ENCODE data around the gene PFDN5. TPM values are rescaled to one million over a fixed set of nuclear protein-coding genes. Genes with fewer than 3 reads are reported as not detected.
A peak's percentile ranks its signal among the peaks of the same experiment; 100 is the strongest.
"Not testable (repeated sequence)": the region's sequence is repeated elsewhere in the genome, so short reads cannot be mapped to it uniquely, and the experiment has no call there.

The PFDN5 gene
- total RNA-seq, 2 donors from 2014 or later, result 566 to 600 TPM

DNA sequence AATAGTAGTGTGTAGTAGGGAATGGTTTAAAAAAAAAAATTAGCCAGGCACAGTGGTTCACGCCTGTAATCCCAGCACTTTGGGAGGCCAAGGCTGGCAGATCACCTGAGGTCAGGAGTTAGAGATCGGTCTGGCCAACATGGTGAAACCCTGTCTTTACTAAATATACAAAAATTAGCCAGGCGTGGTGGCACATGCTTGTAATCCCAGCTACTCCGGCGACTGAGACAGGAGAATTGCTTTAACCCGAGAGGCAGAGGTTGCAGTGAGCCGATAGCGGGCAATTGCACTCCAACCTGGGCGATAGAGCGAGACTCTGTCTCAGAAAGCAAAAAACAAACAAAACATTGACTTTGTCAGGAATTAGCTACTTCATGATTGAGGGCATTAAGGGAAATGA, 1.8 kb downstream of the PFDN5 start:
- not testable (repeated sequence) for ATAC-seq; H3K9me3 ChIP-seq (ENCODE audit: control insufficient read depth, low read length, poor library complexity, severe bottlenecking)

DNA sequence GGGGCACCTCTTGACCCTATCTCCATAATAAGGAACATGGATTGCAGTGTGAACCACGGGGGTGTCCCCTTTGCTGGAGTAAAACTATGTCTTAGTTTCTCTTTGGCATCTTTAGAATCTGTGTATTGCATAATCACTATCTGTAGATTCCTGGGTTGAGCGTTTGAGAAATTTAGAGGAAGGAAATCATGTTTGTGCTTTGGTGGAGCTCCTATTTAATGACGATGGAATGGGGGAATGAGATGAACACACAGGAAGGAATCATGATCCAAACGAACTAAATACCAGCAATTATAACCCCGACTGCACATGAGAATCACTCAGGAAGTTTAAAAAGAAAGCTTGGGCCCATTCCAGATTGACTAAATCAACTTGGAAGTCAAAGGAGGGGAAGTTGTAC, 2.8 kb downstream of the PFDN5 start:
- Mint-ChIP-seq H3K4me1 (peaks cover 52% of the 10 kb centered on the region), H3K27me3 (no peaks in the 10 kb centered on the region), H3K27ac (no peak overlapping the region), H3K36me3 (ENCODE audit: low read depth) (peaks cover 7% of the 10 kb centered on the region), H3K4me3 (no peak overlapping the region)
- H3K9me3 ChIP-seq (ENCODE audit: control insufficient read depth, low read length, poor library complexity, severe bottlenecking), result no peaks in the 10 kb centered on the region
- no peak for ATAC-seq
- DNase-seq, result no peak

More for the DNA sequence above, 1.8 kb downstream of the PFDN5 start:
- H3K27me3 Mint-ChIP-seq; H3K36me3 Mint-ChIP-seq (ENCODE audit: low read depth); DNase-seq: not testable (repeated sequence)
- Mint-ChIP-seq H3K27ac (peak overlapping the region; percentile 97), H3K4me1 (peaks cover 46% of the 10 kb centered on the region), H3K4me3 (peak overlapping the region; percentile 12)

DNA sequence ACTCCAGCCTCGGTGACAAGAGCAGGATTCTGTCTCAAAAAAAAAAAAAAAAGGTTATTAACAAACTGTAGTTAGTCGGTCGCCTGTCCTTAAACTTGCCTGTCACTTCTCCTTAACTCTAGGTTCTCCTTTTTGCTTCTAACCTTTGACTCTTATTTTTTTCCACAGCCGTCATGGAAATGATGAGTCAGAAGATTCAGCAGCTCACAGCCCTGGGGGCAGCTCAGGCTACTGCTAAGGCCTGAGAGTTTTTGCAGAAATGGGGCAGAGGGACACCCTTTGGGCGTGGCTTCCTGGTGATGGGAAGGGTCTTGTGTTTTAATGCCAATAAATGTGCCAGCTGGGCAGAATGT, 3.7 kb downstream of the PFDN5 start:
- ATAC-seq (no peak), DNase-seq (peak in 1 of 3 donors; percentile 19)
- H3K4me1 Mint-ChIP-seq, result peaks cover 55% of the 10 kb centered on the region
- H3K36me3 Mint-ChIP-seq (ENCODE audit: low read depth), result peaks cover 7% of the 10 kb centered on the region
- no peaks in the 10 kb centered on the region for H3K9me3 ChIP-seq (ENCODE audit: control insufficient read depth, low read length, poor library complexity, severe bottlenecking)
- peak overlapping the region; percentile 98 for H3K27ac Mint-ChIP-seq
- peak overlapping the region; percentile 99 for H3K4me3 Mint-ChIP-seq
- H3K27me3 Mint-ChIP-seq, result no peaks in the 10 kb centered on the region

DNA sequence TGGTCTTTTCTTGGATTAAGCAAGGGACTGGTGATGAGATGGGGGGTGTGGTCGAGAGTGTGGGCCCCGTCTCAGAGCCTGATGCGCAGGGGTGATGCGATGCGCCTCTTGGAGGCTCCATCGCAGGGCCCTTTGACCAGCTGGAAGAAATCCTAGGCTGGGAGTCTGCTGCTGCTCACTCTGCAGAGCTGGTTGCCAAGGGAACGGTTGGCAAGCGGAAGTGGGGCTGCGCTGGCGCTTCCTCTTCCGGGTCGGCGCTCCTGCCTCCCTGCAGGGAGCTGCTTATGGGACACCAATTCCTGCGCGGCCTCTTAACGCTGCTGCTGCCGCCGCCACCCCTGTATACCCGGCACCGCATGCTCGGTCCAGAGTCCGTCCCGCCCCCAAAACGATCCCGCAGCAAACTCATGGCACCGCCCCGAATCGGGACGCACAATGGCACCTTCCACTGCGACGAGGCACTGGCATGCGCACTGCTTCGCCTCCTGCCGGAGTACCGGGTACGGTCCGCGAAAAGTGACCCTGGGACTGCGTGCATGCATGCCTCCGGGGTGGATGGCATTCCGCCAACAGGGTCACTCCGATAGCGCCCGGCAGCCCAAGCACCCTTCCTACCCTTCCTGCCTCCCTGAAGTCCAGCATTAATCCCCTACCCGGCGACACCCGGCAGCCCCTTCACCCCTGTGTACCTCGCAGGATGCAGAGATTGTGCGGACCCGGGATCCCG, 4.3 kb downstream of the PFDN5 start, which contains the start of gene MYG1:
Gene MYG1, plus strand, starts transcription at position 242 of the 727 bp plus-strand sequence. Its CDS starts 43 bp downstream, at position 285.
- Mint-ChIP-seq H3K4me3 (peak within 1 kb of the TSS; percentile 99), H3K27ac (peak within 1 kb of the TSS; percentile 98), H3K27me3 (no peaks in the 10 kb centered on the region), H3K36me3 (ENCODE audit: low read depth) (peaks cover 7% of the 10 kb centered on the region), H3K4me1 (peaks cover 55% of the 10 kb centered on the region)
- ATAC-seq (peak; percentile 72), DNase-seq (peak; percentile 68 to 78 (median 71))
- H3K9me3 ChIP-seq (ENCODE audit: control insufficient read depth, low read length, poor library complexity, severe bottlenecking), result no peaks in the 10 kb centered on the region

DNA sequence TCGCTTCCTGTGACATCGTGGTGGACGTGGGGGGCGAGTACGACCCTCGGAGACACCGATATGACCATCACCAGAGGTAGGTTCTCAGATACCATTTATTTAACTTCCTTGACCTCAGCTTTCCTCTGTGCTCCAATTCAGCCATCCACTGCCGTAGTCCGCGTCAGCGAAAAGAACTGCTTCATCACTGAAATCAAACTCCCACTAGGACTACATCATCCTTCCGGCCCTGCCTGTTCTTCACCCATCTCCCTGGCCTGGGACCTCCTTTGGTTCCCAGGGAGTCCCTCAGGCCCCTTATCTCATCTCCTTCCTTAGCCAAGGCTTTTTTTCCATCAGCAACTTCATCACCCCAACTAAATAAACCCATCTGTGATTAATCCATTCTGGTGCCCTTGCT, 4.8 kb downstream of the PFDN5 start:
- Mint-ChIP-seq H3K36me3 (ENCODE audit: low read depth) (peaks cover 7% of the 10 kb centered on the region), H3K27me3 (no peaks in the 10 kb centered on the region), H3K27ac (peak overlapping the region; percentile 98), H3K4me1 (peaks cover 51% of the 10 kb centered on the region), H3K4me3 (peak overlapping the region; percentile 99)
- ATAC-seq, result no peak
- DNase-seq, result no peak
- no peaks in the 10 kb centered on the region for H3K9me3 ChIP-seq (ENCODE audit: control insufficient read depth, low read length, poor library complexity, severe bottlenecking)

DNA sequence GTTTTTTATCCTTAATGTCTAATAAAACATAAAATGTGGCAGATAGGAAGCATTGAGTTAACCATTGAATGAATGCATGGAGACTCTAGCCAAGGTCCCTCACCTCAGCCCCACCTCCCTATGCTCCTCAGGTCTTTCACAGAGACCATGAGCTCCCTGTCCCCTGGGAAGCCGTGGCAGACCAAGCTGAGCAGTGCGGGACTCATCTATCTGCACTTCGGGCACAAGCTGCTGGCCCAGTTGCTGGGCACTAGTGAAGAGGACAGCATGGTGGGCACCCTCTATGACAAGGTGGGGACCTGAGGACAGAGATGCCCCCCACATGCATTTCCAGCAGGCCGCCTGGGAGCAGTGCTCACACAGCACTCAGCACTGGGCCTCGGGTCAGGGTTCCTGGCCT, 7.6 kb downstream of the PFDN5 start:
- peak overlapping the region; percentile 80 for H3K4me3 Mint-ChIP-seq
- ATAC-seq (no peak), DNase-seq (no peak)
- peaks cover 37% of the 10 kb centered on the region for H3K4me1 Mint-ChIP-seq
- peak overlapping the region; percentile 98 for H3K27ac Mint-ChIP-seq
- H3K27me3 Mint-ChIP-seq, result no peaks in the 10 kb centered on the region
- H3K36me3 Mint-ChIP-seq (ENCODE audit: low read depth), result peaks cover 7% of the 10 kb centered on the region
- no peaks in the 10 kb centered on the region for H3K9me3 ChIP-seq (ENCODE audit: control insufficient read depth, low read length, poor library complexity, severe bottlenecking)

DNA sequence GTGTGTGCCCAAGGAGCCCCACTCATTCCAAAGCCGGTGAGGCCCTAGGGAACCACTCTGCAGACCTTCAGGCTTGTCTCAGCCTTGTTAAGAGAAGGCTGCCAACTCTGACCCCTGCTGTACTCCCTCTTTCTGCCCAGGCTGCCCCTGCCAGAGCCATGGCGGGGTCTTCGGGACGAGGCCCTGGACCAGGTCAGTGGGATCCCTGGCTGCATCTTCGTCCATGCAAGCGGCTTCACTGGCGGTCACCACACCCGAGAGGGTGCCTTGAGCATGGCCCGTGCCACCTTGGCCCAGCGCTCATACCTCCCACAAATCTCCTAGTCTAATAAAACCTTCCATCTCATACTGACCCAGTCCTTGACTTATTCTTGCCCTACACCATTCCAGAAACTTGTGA, 11.5 kb downstream of the PFDN5 start:
- ATAC-seq, result no peak
- Mint-ChIP-seq H3K27me3 (no peaks in the 10 kb centered on the region), H3K36me3 (ENCODE audit: low read depth) (peaks cover 9% of the 10 kb centered on the region), H3K27ac (no peak overlapping the region), H3K4me3 (no peak overlapping the region), H3K4me1 (peaks cover 13% of the 10 kb centered on the region)
- no peak for DNase-seq
- no peaks in the 10 kb centered on the region for H3K9me3 ChIP-seq (ENCODE audit: control insufficient read depth, low read length, poor library complexity, severe bottlenecking)

DNA sequence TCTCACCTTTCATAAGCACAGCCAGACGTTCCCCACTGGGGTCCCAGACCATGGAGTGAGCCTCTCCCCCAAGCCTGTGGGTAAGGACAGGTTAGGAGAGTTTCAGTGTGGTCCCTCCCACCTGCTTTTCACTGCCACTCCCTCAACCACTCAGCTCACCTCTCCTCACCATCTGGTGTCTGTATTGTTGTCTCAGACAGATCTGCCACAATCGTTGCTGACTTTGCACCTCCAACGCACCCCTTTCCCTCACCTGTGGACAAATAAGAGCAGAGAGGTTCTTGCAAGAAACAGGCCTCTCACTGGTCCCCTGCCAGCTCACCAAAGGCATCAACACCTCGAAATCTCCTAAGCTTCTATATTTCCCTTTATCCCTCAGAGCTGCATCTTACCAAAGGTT, 12.9 kb downstream of the PFDN5 start:
- Mint-ChIP-seq H3K36me3 (ENCODE audit: low read depth) (peaks cover 5% of the 10 kb centered on the region), H3K27me3 (no peaks in the 10 kb centered on the region), H3K4me1 (peaks cover 4% of the 10 kb centered on the region), H3K27ac (peak overlapping the region; percentile 27), H3K4me3 (no peak overlapping the region)
- no peaks in the 10 kb centered on the region for H3K9me3 ChIP-seq (ENCODE audit: control insufficient read depth, low read length, poor library complexity, severe bottlenecking)
- DNase-seq (no peak), ATAC-seq (no peak)

DNA sequence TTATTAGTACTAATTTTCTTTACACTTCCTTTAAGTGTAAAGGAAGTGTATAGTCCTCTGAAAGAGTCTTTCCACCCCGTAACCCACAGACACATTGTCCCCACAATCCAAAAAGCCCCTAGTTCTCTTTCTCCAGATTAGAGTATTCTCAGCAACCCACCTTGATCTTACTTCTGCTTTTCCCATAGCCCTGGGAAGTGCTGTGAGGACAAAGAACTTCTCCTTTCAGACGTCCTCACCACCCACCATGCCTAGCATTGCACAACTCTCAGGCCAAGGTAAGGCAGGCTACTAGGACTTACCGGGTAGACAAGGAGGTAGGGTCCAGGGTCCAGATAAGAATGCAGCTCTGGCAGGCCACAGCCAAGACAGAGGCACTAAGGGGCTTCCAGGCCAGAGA, 18.7 kb downstream of the PFDN5 start:
- Mint-ChIP-seq H3K4me3 (no peak overlapping the region), H3K27ac (no peak overlapping the region), H3K36me3 (ENCODE audit: low read depth) (peaks cover 9% of the 10 kb centered on the region), H3K27me3 (no peaks in the 10 kb centered on the region), H3K4me1 (peaks cover 12% of the 10 kb centered on the region)
- DNase-seq, result no peak
- no peak for ATAC-seq
- H3K9me3 ChIP-seq (ENCODE audit: control insufficient read depth, low read length, poor library complexity, severe bottlenecking), result no peaks in the 10 kb centered on the region

DNA sequence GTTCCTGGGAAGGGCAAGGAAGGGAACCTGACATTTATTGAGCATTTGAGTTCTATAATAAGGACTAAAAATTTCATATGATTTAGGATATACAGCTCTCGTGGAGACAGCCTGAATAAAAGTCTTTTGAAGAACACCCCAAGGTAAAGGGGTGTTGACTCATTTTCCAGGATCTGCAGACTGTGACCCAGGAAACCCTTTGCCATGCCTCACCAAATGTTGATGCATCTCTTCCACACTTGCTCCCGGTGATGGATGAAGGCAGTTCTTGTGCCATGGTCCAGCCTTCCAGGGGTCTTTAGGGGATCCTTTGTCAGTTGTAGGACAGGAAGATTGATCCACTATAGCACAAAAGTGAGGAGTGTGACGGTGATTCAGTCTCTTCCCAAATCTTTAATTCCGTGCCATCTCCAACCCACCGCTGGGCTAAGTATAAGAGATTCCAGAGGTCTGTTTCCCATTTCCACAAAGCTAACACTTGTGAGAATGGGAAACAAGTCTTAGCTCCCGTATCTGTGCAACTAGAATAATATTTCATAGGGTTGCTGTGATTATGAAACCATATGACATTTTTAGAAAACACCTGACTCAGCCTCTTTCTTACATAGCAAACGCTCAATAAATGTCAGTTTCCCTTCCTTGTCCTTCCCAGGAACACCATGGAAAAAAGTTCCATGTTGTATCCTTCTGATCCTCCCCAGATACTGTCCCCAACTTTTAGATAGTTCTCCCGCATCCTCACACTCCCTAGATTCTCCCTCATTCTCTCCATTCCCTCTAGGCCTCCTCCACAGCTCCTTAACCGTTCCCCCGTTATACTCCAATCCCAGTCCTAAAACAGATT, 25.2 kb downstream of the PFDN5 start:
- DNase-seq (no peak), ATAC-seq (no peak)
- H3K27me3 Mint-ChIP-seq, result no peaks in the 10 kb centered on the region
- H3K4me1 Mint-ChIP-seq, result peaks cover 29% of the 10 kb centered on the region
- H3K36me3 Mint-ChIP-seq (ENCODE audit: low read depth), result peaks cover 10% of the 10 kb centered on the region
- peak overlapping the region; percentile 97 for H3K27ac Mint-ChIP-seq
- H3K9me3 ChIP-seq (ENCODE audit: control insufficient read depth, low read length, poor library complexity, severe bottlenecking), result no peaks in the 10 kb centered on the region
- peak overlapping the region; percentile 99 for H3K4me3 Mint-ChIP-seq

DNA sequence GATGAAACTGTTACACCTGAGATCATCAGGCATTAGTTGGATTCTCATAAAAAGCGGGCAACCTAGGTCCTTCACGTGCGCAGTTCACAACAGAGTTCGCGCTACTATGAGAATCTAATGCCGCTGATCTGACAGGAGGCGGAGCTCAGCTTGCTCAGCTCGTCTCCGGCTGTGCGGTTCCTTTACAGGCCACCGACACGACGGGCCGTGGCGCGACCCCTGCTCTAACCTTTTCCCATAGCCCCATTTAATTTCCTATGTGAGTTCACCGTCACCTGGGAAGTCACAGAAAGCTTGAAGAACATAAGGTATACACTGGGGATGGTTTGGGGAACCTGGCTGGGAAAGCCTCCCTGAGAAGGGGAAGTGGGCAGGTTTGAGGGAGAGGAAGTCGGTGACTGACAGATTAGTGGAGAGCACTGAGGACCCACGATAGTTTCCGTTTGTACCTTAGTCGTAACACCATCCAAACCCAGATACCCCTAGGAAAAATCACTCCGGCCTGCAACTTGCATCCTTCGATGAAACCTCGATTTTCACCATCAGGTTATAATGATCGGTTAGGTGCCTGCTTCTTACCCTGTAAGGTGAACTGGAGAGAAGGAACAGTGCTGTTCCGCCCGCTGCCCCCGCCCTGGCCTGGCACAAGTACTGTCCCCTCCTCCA, 28.9 kb downstream of the PFDN5 start:
- peaks cover 26% of the 10 kb centered on the region for H3K4me1 Mint-ChIP-seq
- peak; percentile 19 to 30 (median 28) for DNase-seq
- ATAC-seq, result peak; percentile 40
- peak overlapping the region; percentile 92 for H3K27ac Mint-ChIP-seq
- peak overlapping the region; percentile 95 for H3K4me3 Mint-ChIP-seq
- H3K9me3 ChIP-seq (ENCODE audit: control insufficient read depth, low read length, poor library complexity, severe bottlenecking), result no peaks in the 10 kb centered on the region
- peaks cover 7% of the 10 kb centered on the region for H3K27me3 Mint-ChIP-seq
- peaks cover 8% of the 10 kb centered on the region for H3K36me3 Mint-ChIP-seq (ENCODE audit: low read depth)

DNA sequence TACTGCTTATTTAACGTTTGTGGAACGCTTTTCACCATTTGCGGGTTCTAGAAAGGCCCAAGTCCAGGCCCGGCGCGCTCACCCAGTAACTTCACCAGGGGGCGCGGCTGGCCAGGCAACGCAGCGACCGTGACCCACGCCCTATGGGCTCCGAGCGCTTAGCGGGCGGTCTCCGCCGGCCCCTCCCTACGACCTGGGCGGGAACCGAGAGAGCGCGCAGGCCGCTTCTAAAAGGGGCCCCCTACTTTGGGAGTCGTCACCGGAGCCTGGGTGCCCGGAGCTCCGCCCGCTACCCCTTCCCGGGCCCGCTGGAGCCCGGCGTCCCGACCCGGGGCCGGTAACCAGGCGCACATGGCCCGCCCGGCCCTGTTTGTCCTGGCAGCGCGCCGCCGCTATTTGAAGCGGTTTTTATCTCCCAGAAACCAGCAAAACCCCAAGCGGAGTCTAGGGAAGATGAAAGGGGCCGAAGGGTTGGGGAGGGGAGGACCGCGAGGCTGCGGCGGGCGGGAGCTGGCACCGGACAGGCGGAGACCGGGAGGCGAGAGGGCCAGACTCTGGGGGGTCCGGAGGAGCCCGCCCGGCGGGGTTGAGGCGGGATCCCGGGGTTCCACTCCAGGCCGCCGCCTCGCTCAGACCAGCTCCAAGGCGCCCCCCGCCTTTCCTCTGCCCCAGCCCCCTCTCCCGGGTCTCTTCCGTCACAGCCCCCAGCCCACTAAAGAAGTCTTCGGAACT, 29.6 kb downstream of the PFDN5 start:
- peak overlapping the region; percentile 95 for H3K4me3 Mint-ChIP-seq

More for the DNA sequence above, 29.6 kb downstream of the PFDN5 start:
- peaks cover 10% of the 10 kb centered on the region for H3K36me3 Mint-ChIP-seq (ENCODE audit: low read depth)
- ATAC-seq (peak; percentile 62), DNase-seq (peak; percentile 65 to 77 (median 77))
- H3K4me1 Mint-ChIP-seq, result peaks cover 26% of the 10 kb centered on the region
- no peaks in the 10 kb centered on the region for H3K9me3 ChIP-seq (ENCODE audit: control insufficient read depth, low read length, poor library complexity, severe bottlenecking)
- H3K27me3 Mint-ChIP-seq, result peaks cover 7% of the 10 kb centered on the region
- peak overlapping the region; percentile 92 for H3K27ac Mint-ChIP-seq
